ENCODE measurements around the gene TMEM117.

Gene TMEM117

DNA sequence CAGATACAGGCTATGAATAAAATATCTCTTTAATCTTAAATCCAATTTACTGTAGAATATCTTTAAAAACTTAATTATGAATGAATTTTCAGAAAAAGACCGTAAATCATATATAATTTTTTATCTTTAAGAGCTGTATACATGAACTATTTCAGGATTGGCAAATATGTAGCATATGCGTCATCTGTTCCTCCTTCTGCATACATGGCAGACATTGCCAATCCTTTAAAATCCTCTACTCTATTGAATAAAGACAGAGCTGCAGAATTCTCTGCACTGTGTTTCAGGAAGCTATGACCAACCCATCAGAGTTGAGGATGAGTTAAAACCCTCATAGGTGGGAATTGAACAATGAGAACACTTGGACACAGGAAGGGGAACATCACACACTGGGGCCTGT is 279.0 kb downstream of the TMEM117 start (continued):
- TF ChIP-seq CSDC2 (CRISPR knock-in tag; IDR thresholded peaks at IDR 0.05) (no peak), ZNF8 (CRISPR knock-in tag; IDR thresholded peaks at IDR 0.05) (no peak), ARNTL (CRISPR knock-in tag; IDR thresholded peaks at IDR 0.05; ENCODE audit: borderline replicate concordance, low read depth) (no peak), ZNF565 (CRISPR knock-in tag; conservative IDR thresholded peaks at IDR 0.05; ENCODE audit: low read depth) (no peak), SNAI2 (CRISPR knock-in tag; IDR thresholded peaks at IDR 0.05) (no peak), TCF4 (CRISPR knock-in tag; IDR thresholded peaks at IDR 0.05; ENCODE audit: borderline replicate concordance) (no peak), RARB (CRISPR knock-in tag; IDR thresholded peaks at IDR 0.05) (no peak)

DNA sequence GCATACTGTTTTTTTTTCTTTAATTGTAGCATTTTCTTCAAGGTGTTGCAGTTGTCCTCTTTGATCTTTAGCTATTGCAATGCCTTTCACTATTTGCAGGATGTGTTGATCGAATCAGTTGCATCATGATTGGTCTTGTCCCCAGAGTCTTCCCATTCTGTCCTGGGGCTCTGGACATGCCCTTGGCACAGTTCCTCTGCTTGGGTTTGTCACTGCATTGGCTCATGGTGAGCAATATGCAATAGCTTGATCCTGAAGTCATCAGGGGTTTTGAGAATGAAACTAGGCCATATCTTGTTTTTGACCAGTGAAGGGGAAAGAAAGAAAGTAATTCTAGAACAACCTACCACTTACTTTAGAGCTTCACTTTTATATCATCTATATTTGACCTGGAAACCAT is 281.5 kb downstream of the TMEM117 start:
- no peak for ATAC-seq
- TF ChIP-seq TCF4 (CRISPR knock-in tag; IDR thresholded peaks at IDR 0.05; ENCODE audit: borderline replicate concordance) (no peak), CSDC2 (CRISPR knock-in tag; IDR thresholded peaks at IDR 0.05) (no peak), ISL1 (CRISPR knock-in tag; IDR thresholded peaks at IDR 0.05) (no peak), PPARA (CRISPR knock-in tag; IDR thresholded peaks at IDR 0.05; ENCODE audit: borderline replicate concordance) (no peak), ZFP3 (CRISPR knock-in tag; IDR thresholded peaks at IDR 0.05) (no peak)
- TF ChIP-seq, protein P1, sequence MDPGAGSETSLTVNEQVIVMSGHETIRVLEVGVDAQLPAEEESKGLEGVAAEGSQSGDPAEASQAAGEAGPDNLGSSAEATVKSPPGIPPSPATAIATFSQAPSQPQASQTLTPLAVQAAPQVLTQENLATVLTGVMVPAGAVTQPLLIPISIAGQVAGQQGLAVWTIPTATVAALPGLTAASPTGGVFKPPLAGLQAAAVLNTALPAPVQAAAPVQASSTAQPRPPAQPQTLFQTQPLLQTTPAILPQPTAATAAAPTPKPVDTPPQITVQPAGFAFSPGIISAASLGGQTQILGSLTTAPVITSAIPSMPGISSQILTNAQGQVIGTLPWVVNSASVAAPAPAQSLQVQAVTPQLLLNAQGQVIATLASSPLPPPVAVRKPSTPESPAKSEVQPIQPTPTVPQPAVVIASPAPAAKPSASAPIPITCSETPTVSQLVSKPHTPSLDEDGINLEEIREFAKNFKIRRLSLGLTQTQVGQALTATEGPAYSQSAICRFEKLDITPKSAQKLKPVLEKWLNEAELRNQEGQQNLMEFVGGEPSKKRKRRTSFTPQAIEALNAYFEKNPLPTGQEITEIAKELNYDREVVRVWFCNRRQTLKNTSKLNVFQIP (CRISPR knock-in tag; IDR thresholded peaks at IDR 0.05; ENCODE audit: borderline replicate concordance, low read depth), result no peak

DNA sequence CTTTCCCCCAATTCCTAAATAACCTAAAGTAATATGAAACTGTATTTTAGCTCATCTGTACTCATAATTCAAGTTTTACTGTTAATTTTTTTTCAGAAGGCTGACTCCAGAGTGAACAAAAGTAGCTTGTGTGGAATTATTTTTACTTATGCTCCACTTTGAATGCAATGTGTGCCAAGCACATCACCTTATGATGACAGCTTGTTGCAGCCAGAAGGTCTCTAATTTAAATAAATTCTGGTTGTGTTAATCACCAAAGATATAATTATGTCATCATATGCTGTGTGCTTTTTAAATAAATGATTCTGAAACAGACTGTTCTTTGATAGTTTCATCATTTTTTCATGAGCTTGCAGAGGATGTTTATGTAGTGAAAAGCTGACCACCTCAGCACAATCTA is 283.1 kb downstream of the TMEM117 start:
- no peak for ATAC-seq
- TF ChIP-seq ZFP30 (CRISPR knock-in tag; IDR thresholded peaks at IDR 0.05) (no peak), ESRRG (CRISPR knock-in tag; IDR thresholded peaks at IDR 0.05) (no peak), ISL1 (CRISPR knock-in tag; IDR thresholded peaks at IDR 0.05) (no peak), RARB (CRISPR knock-in tag; IDR thresholded peaks at IDR 0.05) (no peak), ZNF8 (CRISPR knock-in tag; IDR thresholded peaks at IDR 0.05) (no peak), CSDC2 (CRISPR knock-in tag; IDR thresholded peaks at IDR 0.05) (no peak), TCF4 (CRISPR knock-in tag; IDR thresholded peaks at IDR 0.05; ENCODE audit: borderline replicate concordance) (no peak), ZC3H10 (CRISPR knock-in tag; IDR thresholded peaks at IDR 0.05) (no peak), ZNF565 (CRISPR knock-in tag; conservative IDR thresholded peaks at IDR 0.05; ENCODE audit: low read depth) (no peak)
- TF ChIP-seq, protein P1 (CRISPR knock-in tag; IDR thresholded peaks at IDR 0.05; ENCODE audit: borderline replicate concordance, low read depth), result no peak
- TF ChIP-seq, protein P2, sequence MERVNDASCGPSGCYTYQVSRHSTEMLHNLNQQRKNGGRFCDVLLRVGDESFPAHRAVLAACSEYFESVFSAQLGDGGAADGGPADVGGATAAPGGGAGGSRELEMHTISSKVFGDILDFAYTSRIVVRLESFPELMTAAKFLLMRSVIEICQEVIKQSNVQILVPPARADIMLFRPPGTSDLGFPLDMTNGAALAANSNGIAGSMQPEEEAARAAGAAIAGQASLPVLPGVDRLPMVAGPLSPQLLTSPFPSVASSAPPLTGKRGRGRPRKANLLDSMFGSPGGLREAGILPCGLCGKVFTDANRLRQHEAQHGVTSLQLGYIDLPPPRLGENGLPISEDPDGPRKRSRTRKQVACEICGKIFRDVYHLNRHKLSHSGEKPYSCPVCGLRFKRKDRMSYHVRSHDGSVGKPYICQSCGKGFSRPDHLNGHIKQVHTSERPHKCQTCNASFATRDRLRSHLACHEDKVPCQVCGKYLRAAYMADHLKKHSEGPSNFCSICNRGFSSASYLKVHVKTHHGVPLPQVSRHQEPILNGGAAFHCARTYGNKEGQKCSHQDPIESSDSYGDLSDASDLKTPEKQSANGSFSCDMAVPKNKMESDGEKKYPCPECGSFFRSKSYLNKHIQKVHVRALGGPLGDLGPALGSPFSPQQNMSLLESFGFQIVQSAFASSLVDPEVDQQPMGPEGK (CRISPR knock-in tag; IDR thresholded peaks at IDR 0.05; ENCODE audit: borderline replicate concordance), result no peak
- TF ChIP-seq, protein P3, sequence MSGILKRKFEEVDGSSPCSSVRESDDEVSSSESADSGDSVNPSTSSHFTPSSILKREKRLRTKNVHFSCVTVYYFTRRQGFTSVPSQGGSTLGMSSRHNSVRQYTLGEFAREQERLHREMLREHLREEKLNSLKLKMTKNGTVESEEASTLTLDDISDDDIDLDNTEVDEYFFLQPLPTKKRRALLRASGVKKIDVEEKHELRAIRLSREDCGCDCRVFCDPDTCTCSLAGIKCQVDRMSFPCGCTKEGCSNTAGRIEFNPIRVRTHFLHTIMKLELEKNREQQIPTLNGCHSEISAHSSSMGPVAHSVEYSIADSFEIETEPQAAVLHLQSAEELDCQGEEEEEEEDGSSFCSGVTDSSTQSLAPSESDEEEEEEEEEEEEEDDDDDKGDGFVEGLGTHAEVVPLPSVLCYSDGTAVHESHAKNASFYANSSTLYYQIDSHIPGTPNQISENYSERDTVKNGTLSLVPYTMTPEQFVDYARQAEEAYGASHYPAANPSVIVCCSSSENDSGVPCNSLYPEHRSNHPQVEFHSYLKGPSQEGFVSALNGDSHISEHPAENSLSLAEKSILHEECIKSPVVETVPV (CRISPR knock-in tag; IDR thresholded peaks at IDR 0.05), result no peak

DNA sequence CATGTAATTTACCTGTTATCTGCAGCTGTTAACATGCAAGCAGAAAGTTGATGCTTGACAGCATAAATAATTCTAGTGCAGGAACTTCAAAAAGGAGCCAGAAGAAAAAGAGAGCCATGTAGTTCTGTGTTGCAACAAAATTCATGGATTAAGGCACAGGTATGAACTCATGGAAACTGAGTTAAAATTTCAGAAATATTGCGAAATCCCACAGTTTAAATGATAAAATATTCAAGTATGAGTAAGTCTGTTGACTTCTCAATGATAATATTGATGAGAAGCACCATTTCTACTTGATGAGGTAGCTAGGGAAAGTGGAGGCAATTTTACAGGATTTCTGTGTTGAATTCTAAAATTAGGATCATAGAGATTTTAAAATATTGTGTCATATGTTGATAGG is 290.9 kb downstream of the TMEM117 start:
- TF ChIP-seq ZC3H10 (CRISPR knock-in tag; IDR thresholded peaks at IDR 0.05), result no peak
- TF ChIP-seq, protein P3 (CRISPR knock-in tag; IDR thresholded peaks at IDR 0.05), result no peak
- TF ChIP-seq PPARA (CRISPR knock-in tag; IDR thresholded peaks at IDR 0.05; ENCODE audit: borderline replicate concordance), result no peak
- TF ChIP-seq, protein P4, sequence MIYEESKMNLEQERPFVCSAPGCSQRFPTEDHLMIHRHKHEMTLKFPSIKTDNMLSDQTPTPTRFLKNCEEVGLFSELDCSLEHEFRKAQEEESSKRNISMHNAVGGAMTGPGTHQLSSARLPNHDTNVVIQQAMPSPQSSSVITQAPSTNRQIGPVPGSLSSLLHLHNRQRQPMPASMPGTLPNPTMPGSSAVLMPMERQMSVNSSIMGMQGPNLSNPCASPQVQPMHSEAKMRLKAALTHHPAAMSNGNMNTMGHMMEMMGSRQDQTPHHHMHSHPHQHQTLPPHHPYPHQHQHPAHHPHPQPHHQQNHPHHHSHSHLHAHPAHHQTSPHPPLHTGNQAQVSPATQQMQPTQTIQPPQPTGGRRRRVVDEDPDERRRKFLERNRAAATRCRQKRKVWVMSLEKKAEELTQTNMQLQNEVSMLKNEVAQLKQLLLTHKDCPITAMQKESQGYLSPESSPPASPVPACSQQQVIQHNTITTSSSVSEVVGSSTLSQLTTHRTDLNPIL (CRISPR knock-in tag; IDR thresholded peaks at IDR 0.05; ENCODE audit: low read depth), result no peak
- TF ChIP-seq OSR1 (CRISPR knock-in tag; IDR thresholded peaks at IDR 0.05), result no peak
- TF ChIP-seq, protein P1 (CRISPR knock-in tag; IDR thresholded peaks at IDR 0.05; ENCODE audit: borderline replicate concordance, low read depth), result no peak
- no peak for TF ChIP-seq ISL1 (CRISPR knock-in tag; IDR thresholded peaks at IDR 0.05)
- no peak for TF ChIP-seq TCF4 (CRISPR knock-in tag; IDR thresholded peaks at IDR 0.05; ENCODE audit: borderline replicate concordance)
- ATAC-seq, result no peak

Data from SK-N-SH treated with all-trans-retinoic acid at 6 μM for 48 hours (cell line).